ENCODE results near the gene IGF2. TPM values are rescaled to one million over a fixed set of nuclear protein-coding genes. Genes with fewer than 3 reads are reported as not detected.

Gene IGF2
- total and polyA plus RNA-seq, 2 of the 8 experiments (the other 6 are each of a cell fraction or from before 2014, with no cell fraction given) = 0.74 to 1.5 TPM

DNA sequence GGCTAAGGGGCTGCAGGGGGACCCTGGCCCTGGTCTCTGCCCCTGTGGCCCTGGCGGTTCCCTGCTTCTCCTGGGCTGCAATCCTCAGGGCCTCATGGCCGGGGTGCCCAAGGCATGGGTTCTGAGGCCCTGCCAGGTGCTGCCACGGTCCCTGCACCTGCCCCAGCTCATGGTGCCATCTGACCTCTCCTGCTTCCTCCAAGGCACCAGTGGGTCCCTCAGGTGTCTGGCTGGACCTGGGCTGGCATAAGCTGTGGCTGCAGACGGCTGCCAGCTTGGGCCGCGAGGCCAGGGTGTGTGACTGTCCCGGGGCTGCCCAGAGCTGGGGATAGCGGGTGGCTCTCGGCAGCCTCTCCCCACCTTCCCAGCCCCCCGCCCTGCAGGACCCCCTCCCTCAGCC is 19.8 kb upstream of the IGF2 start (continued):
- TF ChIP-seq SIRT6 (IDR thresholded peaks at IDR 0.05; ENCODE audit: low read length) (no peak), RFX5 (IDR thresholded peaks at IDR 0.05; ENCODE audit: borderline replicate concordance, low read depth, low read length) (no peak), GABPA (IDR thresholded peaks at IDR 0.05; ENCODE audit: borderline replicate concordance, insufficient read depth, low read length) (no peak), SIN3A (conservative IDR thresholded peaks at IDR 0.05 in 1 of 2, IDR thresholded peaks at IDR 0.05 in 1 of 2; ENCODE audit: low read depth in 1 of 2, low read length in 2 of 2) (no peak), NANOG (IDR thresholded peaks at IDR 0.05; ENCODE audit: insufficient read depth, low read depth, low read length, poor library complexity, severe bottlenecking) (no peak), SP1 (IDR thresholded peaks at IDR 0.05; ENCODE audit: low read depth, low read length) (no peak)
- TF ChIP-seq, protein P1, sequence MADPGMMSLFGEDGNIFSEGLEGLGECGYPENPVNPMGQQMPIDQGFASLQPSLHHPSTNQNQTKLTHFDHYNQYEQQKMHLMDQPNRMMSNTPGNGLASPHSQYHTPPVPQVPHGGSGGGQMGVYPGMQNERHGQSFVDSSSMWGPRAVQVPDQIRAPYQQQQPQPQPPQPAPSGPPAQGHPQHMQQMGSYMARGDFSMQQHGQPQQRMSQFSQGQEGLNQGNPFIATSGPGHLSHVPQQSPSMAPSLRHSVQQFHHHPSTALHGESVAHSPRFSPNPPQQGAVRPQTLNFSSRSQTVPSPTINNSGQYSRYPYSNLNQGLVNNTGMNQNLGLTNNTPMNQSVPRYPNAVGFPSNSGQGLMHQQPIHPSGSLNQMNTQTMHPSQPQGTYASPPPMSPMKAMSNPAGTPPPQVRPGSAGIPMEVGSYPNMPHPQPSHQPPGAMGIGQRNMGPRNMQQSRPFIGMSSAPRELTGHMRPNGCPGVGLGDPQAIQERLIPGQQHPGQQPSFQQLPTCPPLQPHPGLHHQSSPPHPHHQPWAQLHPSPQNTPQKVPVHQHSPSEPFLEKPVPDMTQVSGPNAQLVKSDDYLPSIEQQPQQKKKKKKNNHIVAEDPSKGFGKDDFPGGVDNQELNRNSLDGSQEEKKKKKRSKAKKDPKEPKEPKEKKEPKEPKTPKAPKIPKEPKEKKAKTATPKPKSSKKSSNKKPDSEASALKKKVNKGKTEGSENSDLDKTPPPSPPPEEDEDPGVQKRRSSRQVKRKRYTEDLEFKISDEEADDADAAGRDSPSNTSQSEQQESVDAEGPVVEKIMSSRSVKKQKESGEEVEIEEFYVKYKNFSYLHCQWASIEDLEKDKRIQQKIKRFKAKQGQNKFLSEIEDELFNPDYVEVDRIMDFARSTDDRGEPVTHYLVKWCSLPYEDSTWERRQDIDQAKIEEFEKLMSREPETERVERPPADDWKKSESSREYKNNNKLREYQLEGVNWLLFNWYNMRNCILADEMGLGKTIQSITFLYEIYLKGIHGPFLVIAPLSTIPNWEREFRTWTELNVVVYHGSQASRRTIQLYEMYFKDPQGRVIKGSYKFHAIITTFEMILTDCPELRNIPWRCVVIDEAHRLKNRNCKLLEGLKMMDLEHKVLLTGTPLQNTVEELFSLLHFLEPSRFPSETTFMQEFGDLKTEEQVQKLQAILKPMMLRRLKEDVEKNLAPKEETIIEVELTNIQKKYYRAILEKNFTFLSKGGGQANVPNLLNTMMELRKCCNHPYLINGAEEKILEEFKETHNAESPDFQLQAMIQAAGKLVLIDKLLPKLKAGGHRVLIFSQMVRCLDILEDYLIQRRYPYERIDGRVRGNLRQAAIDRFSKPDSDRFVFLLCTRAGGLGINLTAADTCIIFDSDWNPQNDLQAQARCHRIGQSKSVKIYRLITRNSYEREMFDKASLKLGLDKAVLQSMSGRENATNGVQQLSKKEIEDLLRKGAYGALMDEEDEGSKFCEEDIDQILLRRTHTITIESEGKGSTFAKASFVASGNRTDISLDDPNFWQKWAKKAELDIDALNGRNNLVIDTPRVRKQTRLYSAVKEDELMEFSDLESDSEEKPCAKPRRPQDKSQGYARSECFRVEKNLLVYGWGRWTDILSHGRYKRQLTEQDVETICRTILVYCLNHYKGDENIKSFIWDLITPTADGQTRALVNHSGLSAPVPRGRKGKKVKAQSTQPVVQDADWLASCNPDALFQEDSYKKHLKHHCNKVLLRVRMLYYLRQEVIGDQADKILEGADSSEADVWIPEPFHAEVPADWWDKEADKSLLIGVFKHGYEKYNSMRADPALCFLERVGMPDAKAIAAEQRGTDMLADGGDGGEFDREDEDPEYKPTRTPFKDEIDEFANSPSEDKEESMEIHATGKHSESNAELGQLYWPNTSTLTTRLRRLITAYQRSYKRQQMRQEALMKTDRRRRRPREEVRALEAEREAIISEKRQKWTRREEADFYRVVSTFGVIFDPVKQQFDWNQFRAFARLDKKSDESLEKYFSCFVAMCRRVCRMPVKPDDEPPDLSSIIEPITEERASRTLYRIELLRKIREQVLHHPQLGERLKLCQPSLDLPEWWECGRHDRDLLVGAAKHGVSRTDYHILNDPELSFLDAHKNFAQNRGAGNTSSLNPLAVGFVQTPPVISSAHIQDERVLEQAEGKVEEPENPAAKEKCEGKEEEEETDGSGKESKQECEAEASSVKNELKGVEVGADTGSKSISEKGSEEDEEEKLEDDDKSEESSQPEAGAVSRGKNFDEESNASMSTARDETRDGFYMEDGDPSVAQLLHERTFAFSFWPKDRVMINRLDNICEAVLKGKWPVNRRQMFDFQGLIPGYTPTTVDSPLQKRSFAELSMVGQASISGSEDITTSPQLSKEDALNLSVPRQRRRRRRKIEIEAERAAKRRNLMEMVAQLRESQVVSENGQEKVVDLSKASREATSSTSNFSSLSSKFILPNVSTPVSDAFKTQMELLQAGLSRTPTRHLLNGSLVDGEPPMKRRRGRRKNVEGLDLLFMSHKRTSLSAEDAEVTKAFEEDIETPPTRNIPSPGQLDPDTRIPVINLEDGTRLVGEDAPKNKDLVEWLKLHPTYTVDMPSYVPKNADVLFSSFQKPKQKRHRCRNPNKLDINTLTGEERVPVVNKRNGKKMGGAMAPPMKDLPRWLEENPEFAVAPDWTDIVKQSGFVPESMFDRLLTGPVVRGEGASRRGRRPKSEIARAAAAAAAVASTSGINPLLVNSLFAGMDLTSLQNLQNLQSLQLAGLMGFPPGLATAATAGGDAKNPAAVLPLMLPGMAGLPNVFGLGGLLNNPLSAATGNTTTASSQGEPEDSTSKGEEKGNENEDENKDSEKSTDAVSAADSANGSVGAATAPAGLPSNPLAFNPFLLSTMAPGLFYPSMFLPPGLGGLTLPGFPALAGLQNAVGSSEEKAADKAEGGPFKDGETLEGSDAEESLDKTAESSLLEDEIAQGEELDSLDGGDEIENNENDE (IDR thresholded peaks at IDR 0.05; ENCODE audit: insufficient replicate concordance, low read length) = no peak
- TF ChIP-seq, protein P2, sequence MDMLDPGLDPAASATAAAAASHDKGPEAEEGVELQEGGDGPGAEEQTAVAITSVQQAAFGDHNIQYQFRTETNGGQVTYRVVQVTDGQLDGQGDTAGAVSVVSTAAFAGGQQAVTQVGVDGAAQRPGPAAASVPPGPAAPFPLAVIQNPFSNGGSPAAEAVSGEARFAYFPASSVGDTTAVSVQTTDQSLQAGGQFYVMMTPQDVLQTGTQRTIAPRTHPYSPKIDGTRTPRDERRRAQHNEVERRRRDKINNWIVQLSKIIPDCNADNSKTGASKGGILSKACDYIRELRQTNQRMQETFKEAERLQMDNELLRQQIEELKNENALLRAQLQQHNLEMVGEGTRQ (IDR thresholded peaks at IDR 0.05; ENCODE audit: low read length) = no peak
- TF ChIP-seq, protein P3, sequence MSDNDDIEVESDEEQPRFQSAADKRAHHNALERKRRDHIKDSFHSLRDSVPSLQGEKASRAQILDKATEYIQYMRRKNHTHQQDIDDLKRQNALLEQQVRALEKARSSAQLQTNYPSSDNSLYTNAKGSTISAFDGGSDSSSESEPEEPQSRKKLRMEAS (IDR thresholded peaks at IDR 0.05) = no peak

Data from H1 (cell line).